ENCODE results near the gene GRIA1. TPM values are rescaled to one million over a fixed set of nuclear protein-coding genes. Genes with fewer than 3 reads are reported as not detected.

The GRIA1 gene
- total RNA-seq, 2 donors from 2014 or later, result 1.2 TPM; not detected in 1

DNA sequence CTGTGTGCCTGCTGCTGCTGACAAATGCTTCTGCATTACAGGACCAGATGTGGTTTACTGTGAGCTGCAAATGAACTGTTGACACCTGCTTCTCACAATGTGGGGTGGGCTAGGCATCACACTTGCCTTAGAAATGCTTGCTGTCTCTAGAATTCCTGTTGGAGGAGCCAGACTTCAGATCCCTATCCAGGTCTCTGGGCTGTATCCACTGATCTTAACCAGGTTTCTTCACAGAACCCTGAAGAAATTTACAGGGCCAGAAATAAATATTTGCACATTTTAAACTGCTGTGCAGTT, 292.8 kb downstream of the GRIA1 start:
- peaks cover 43% of the 10 kb centered on the region for H3K4me1 Mint-ChIP-seq
- no peak overlapping the region for H3K4me3 Mint-ChIP-seq
- Histone ChIP-seq H3K27me3 (ENCODE audit: control insufficient read depth, insufficient read depth, low read length, poor library complexity, severe bottlenecking) (no peaks in the 10 kb centered on the region), H3K27ac (ENCODE audit: low read depth, low read length) (no peak overlapping the region), H3K36me3 (ENCODE audit: control insufficient read depth, insufficient read depth, low read length) (no peaks in the 10 kb centered on the region), H3K9ac (ENCODE audit: extremely low read depth, low read length, poor library complexity, severe bottlenecking) (peak overlapping the region; percentile 38), H3K4me1 (ENCODE audit: control insufficient read depth, insufficient read depth, low read length) (peaks cover 26% of the 10 kb centered on the region), H3K9me3 (ENCODE audit: control insufficient read depth, low read length) (no peaks in the 10 kb centered on the region), H3K4me3 (ENCODE audit: low read length) (no peak overlapping the region)
- DNase-seq, result peak; percentile 86
- H3K27me3 Mint-ChIP-seq (ENCODE audit: insufficient read depth), result peaks cover 7% of the 10 kb centered on the region
- TF ChIP-seq CTCF (conservative IDR thresholded peaks at IDR 0.05), result peak; percentile 18
- no peaks in the 10 kb centered on the region for H3K36me3 Mint-ChIP-seq (ENCODE audit: low read depth)
- H3K27ac Mint-ChIP-seq, result peak overlapping the region; percentile 93
- H3K9me3 Mint-ChIP-seq, result no peaks in the 10 kb centered on the region

DNA sequence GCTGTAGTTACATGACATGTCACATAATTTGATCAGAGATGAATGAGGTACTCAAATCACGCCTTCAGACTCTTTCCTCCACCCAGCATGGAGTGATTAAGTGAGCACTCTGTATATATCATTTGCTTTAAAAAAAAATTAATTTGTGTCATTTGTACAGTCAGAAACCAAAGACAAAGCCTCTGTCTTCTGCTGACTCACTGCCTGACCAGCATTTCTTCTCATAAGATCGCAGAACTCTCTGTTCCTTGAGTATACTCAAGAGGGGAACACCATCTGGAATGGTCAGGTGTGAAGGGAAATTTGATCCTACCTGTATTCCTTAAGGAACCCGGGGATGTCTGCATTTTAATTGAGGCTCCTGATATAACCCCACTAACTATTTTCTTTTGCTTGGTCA, 293.8 kb downstream of the GRIA1 start:
- DNase-seq, result no peak
- Histone ChIP-seq H3K9me3 (ENCODE audit: control insufficient read depth, low read length) (no peaks in the 10 kb centered on the region), H3K4me1 (ENCODE audit: control insufficient read depth, insufficient read depth, low read length) (peaks cover 26% of the 10 kb centered on the region), H3K36me3 (ENCODE audit: control insufficient read depth, insufficient read depth, low read length) (no peaks in the 10 kb centered on the region), H3K9ac (ENCODE audit: extremely low read depth, low read length, poor library complexity, severe bottlenecking) (no peak overlapping the region), H3K4me3 (ENCODE audit: low read length) (no peak overlapping the region), H3K27me3 (ENCODE audit: control insufficient read depth, insufficient read depth, low read length, poor library complexity, severe bottlenecking) (no peaks in the 10 kb centered on the region), H3K27ac (ENCODE audit: low read depth, low read length) (no peak overlapping the region)
- H3K27me3 Mint-ChIP-seq (ENCODE audit: insufficient read depth), result peaks cover 7% of the 10 kb centered on the region
- TF ChIP-seq CTCF (conservative IDR thresholded peaks at IDR 0.05), result no peak
- H3K36me3 Mint-ChIP-seq (ENCODE audit: low read depth), result no peaks in the 10 kb centered on the region
- H3K9me3 Mint-ChIP-seq, result no peaks in the 10 kb centered on the region
- 92 to 100% methylated on average over 1 to 3 of the region's 3 CpGs for WGBS, 2 experiments (ENCODE audit: insufficient coverage in 1 of 2, insufficient read length in 1 of 2)
- peaks cover 43% of the 10 kb centered on the region for H3K4me1 Mint-ChIP-seq
- no peak overlapping the region for H3K4me3 Mint-ChIP-seq
- H3K27ac Mint-ChIP-seq, result no peak overlapping the region

- no peaks in the 10 kb centered on the region for H3K27me3 ChIP-seq (ENCODE audit: control insufficient read depth, insufficient read depth, low read length, poor library complexity, severe bottlenecking)
- no peak overlapping the region for H3K4me3 Mint-ChIP-seq
- no peak overlapping the region for H3K4me3 ChIP-seq (ENCODE audit: low read length)
- peaks cover 5% of the 10 kb centered on the region for H3K27me3 Mint-ChIP-seq (ENCODE audit: insufficient read depth)
- 67 to 74% methylated on average over 1 to 2 of the region's 2 CpGs for WGBS, 2 experiments (ENCODE audit: insufficient coverage in 1 of 2, insufficient read length in 1 of 2)
- no peak overlapping the region for H3K9ac ChIP-seq (ENCODE audit: extremely low read depth, low read length, poor library complexity, severe bottlenecking)
- no peak for DNase-seq
- H3K27ac Mint-ChIP-seq, result no peak overlapping the region
- peaks cover 3% of the 10 kb centered on the region for H3K4me1 ChIP-seq (ENCODE audit: control insufficient read depth, insufficient read depth, low read length)
- no peak overlapping the region for H3K27ac ChIP-seq (ENCODE audit: low read depth, low read length)
- H3K4me1 Mint-ChIP-seq, result peaks cover 6% of the 10 kb centered on the region
- H3K9me3 ChIP-seq (ENCODE audit: control insufficient read depth, low read length), result no peaks in the 10 kb centered on the region
- H3K9me3 Mint-ChIP-seq, result no peaks in the 10 kb centered on the region
- H3K36me3 ChIP-seq (ENCODE audit: control insufficient read depth, insufficient read depth, low read length), result no peaks in the 10 kb centered on the region
- no peaks in the 10 kb centered on the region for H3K36me3 Mint-ChIP-seq (ENCODE audit: low read depth)
- TF ChIP-seq CTCF (conservative IDR thresholded peaks at IDR 0.05), result no peak
Measured at GRCh38 chr5:153791339-153791738, 300.9 kb downstream of the GRIA1 start.

All from endodermal cell (in vitro differentiated cells).